ENCODE results near the gene ZBTB24.

- TF ChIP-seq FOXM1 (CRISPR knock-in tag; IDR thresholded peaks at IDR 0.05) (no peak), ZNF24 (IDR thresholded peaks at IDR 0.05) (no peak), THRA (CRISPR knock-in tag; IDR thresholded peaks at IDR 0.05; ENCODE audit: borderline replicate concordance) (no peak), ZNF282 (IDR thresholded peaks at IDR 0.05; ENCODE audit: partially characterized antibody) (no peak)
These were observed 37.6 kb downstream of the ZBTB24 start for GRCh38 chr6:109445382-109445781.
